HEK293T (cell line): ENCODE results near the gene EPSTI1.

Experiments used
- FOXA1 ChIP-seq: fragments of 450-650 bp; IDR thresholded peaks from 2 replicates; pipeline ENCODE4 v1.6.1; 2016; ENCODE audit warnings: mild to moderate bottlenecking
- FOXM1 ChIP-seq: fragments of 450-650 bp; IDR thresholded peaks from 2 replicates; pipeline ENCODE4 v1.6.1; 2017; ENCODE audit warnings: mild to moderate bottlenecking, borderline replicate concordance
- HDGF ChIP-seq: fragments of 450-650 bp; IDR thresholded peaks from 2 replicates; pipeline ENCODE4 v1.6.1; 2017; ENCODE audit warnings: antibody characterized with exemption, borderline replicate concordance
- LEF1 ChIP-seq: fragments of 450-650 bp; IDR thresholded peaks from 2 replicates; pipeline ENCODE4 v1.6.1; 2017; ENCODE audit warnings: mild to moderate bottlenecking, borderline replicate concordance
- SP1 ChIP-seq: fragments of 450-650 bp; IDR thresholded peaks from 2 replicates; pipeline ENCODE4 v1.6.1; 2017
- TARDBP ChIP-seq: fragments of 450-650 bp; IDR thresholded peaks from 2 replicates; pipeline ENCODE4 v1.6.1; 2016
- ZNF384 ChIP-seq: fragments of 450-650 bp; IDR thresholded peaks from 2 replicates; pipeline ENCODE4 v1.6.1; 2016

DNA sequence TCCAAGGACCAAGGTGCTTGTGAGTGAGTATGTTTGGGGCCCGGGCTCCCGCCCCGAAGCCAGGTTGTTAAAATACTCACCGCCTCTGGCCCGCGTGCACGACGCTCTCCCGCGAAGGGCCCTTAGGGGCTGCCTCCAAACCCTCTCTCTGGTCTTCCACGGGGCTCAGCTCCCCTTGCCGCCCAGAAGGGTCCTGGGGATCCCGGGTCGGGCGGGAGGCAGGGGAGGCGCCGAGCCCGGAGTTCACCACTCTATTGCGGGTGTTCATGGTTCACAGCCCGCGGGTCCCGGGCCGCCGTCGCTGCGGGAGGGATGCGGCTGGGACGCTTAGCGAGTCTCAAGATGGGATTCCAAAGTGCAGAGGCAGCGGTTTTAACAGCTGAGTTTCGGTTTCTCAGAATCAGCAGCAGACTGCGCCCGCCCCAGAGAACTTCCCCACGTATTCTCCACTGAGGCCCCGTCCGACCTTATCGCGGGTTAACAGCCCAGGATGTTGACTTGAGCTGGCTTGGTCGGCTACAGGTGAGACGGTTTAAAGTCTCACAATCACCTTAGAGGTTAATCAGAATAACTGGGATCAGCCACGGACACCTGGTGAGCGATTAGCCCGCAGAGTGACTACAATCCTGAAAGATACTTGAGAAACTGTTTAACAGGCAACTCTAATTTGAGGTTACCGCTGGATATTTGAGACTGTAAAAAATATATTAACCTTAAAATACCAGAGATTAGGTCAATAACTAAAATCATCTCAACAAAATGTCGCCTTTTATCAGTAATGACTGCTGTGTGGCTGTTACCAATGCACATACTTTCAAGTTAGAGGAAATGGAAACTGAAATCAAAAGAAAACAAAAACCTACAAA lies at the start of gene EPSTI1:
- TF ChIP-seq HDGF (no peak), TARDBP (no peak), SP1 (no peak), FOXA1 (no peak), ZNF384 (no peak), FOXM1 (no peak), LEF1 (no peak)
